ENCODE data around the gene PSMD13. TPM values are rescaled to one million over a fixed set of nuclear protein-coding genes. Genes with fewer than 3 reads are reported as not detected.
A peak's percentile ranks its signal among the peaks of the same experiment; 100 is the strongest.
"Not testable (repeated sequence)": the region's sequence is repeated elsewhere in the genome, so short reads cannot be mapped to it uniquely, and the experiment has no call there.

Gene PSMD13
- total RNA-seq, 2 experiments from 2014 or later: 56.9 to 57.8 TPM

GRCh38 chr11:191490-192478 is 45.0 kb upstream of the PSMD13 start:
- H3K27ac ChIP-seq (ENCODE audit: low read depth in 1 of 2, low read length in 2 of 2); H3K4me3 ChIP-seq (ENCODE audit: low read length); H3K9me3 ChIP-seq (ENCODE audit: control insufficient read depth in 1 of 2, insufficient read depth in 1 of 2, low read length in 2 of 2); H3K27me3 ChIP-seq (ENCODE audit: control insufficient read depth in 1 of 2, insufficient read depth in 2 of 2, low read length in 2 of 2); POLR2A ChIA-PET; H3K27me3 Mint-ChIP-seq; H3K9me3 Mint-ChIP-seq; H3K36me3 Mint-ChIP-seq (ENCODE audit: low read depth); intact Hi-C loops (cut with DNase I, micrococcal nuclease); CTCF ChIA-PET; H3K36me3 ChIP-seq (ENCODE audit: insufficient read depth, low read length): not testable (repeated sequence)
- peak; percentile 71 for ATAC-seq (ENCODE audit: poor library complexity)
- Mint-ChIP-seq H3K4me1 (ENCODE audit: low read depth) (peaks cover 14% of the 10 kb centered on the region), H3K27ac (peak overlapping the region; percentile 62), H3K4me3 (peak overlapping the region; percentile 45)
- TF ChIP-seq CTCF (IDR thresholded peaks at IDR 0.05): peak; percentile 60
- peak in 11 of 14 experiments; percentile 13 to 68 (median 40) for DNase-seq
- peaks cover 16% of the 10 kb centered on the region for H3K4me1 ChIP-seq (ENCODE audit: insufficient read depth, low read length)

GRCh38 chr11:192674-193128 is 44.1 kb upstream of the PSMD13 start, which contains the start of gene SCGB1C1:
TSS of gene SCGB1C1 (plus strand) at chr11:193078. CDS start at chr11:193100, 22 bp downstream.
- H3K9me3 ChIP-seq (ENCODE audit: control insufficient read depth in 1 of 2, insufficient read depth in 1 of 2, low read length in 2 of 2); H3K36me3 Mint-ChIP-seq (ENCODE audit: low read depth); CTCF ChIA-PET; DNase-seq; H3K27me3 ChIP-seq (ENCODE audit: control insufficient read depth in 1 of 2, insufficient read depth in 2 of 2, low read length in 2 of 2); intact Hi-C loops (cut with DNase I, micrococcal nuclease); H3K4me3 ChIP-seq (ENCODE audit: low read length); H3K36me3 ChIP-seq (ENCODE audit: insufficient read depth, low read length); H3K27me3 Mint-ChIP-seq; H3K9me3 Mint-ChIP-seq; H3K27ac ChIP-seq (ENCODE audit: low read depth in 1 of 2, low read length in 2 of 2); POLR2A ChIA-PET; ATAC-seq (ENCODE audit: poor library complexity): not testable (repeated sequence)
- Mint-ChIP-seq H3K27ac (peak within 1 kb of the TSS; percentile 62), H3K4me3 (peak within 1 kb of the TSS; percentile 38), H3K4me1 (ENCODE audit: low read depth) (peaks cover 14% of the 10 kb centered on the region)
- peaks cover 16% of the 10 kb centered on the region for H3K4me1 ChIP-seq (ENCODE audit: insufficient read depth, low read length)

- peaks cover 16% of the 10 kb centered on the region for H3K4me1 ChIP-seq (ENCODE audit: insufficient read depth, low read length)
- POLR2A ChIA-PET; H3K27ac Mint-ChIP-seq; ATAC-seq (ENCODE audit: poor library complexity); H3K9me3 ChIP-seq (ENCODE audit: control insufficient read depth in 1 of 2, insufficient read depth in 1 of 2, low read length in 2 of 2); H3K36me3 Mint-ChIP-seq (ENCODE audit: low read depth); H3K27ac ChIP-seq (ENCODE audit: low read depth in 1 of 2, low read length in 2 of 2); H3K9me3 Mint-ChIP-seq; H3K27me3 ChIP-seq (ENCODE audit: control insufficient read depth in 1 of 2, insufficient read depth in 2 of 2, low read length in 2 of 2); intact Hi-C loops (cut with DNase I, micrococcal nuclease); H3K36me3 ChIP-seq (ENCODE audit: insufficient read depth, low read length); H3K4me3 ChIP-seq (ENCODE audit: low read length); CTCF ChIA-PET; H3K27me3 Mint-ChIP-seq; H3K4me3 Mint-ChIP-seq: not testable (repeated sequence)
- DNase-seq: peak in 2 of 14 experiments; percentile 19 to 31
- peaks cover 14% of the 10 kb centered on the region for H3K4me1 Mint-ChIP-seq (ENCODE audit: low read depth)
Measured at GRCh38 chr11:193481-193880, 43.3 kb upstream of the PSMD13 start.
